IMR-90 (cell line): ENCODE data around the gene RPL36. TPM values are rescaled to one million over a fixed set of nuclear protein-coding genes. Genes with fewer than 3 reads are reported as not detected.

ENCODE experiments used
- ATAC-seq: fragments of 200-7000 bp; cut with Tn5 transposase; 2 replicates; pipeline ENCODE4 v1.9.1; 2020; ENCODE audit warnings: low read depth, mild to moderate bottlenecking, moderate library complexity
- BruUV-seq: library from RNA; stranded (reverse); fragments of 400-500 nt; replicated peaks from 2 replicates; lab custom pipeline; 2021; lab: Mats Ljungman, UMichigan
- CTCF ChIA-PET: fragments of 300-600 bp; formaldehyde crosslinking; extraction: SDS; loops from one replicate; lab custom pipeline; 2021; ENCODE audit warnings: antibody characterized with exemption; lab: Yijun Ruan, JAX
- POLR2A ChIA-PET: fragments of 300-600 bp; sonication (Branson Sonifier 250); formaldehyde crosslinking; loops from one replicate; lab custom pipeline; 2022; ENCODE audit warnings: antibody characterized with exemption; ENCODE audit not compliant: unreplicated experiment; lab: Charles Lee
- DNase-seq: peaks from one replicate; pipeline ENCODE4 v3.0.0; 2013
- H2AFZ ChIP-seq: replicated peaks from 2 replicates; pipeline ENCODE3; 2013; ENCODE audit warnings: low read length, mild to moderate bottlenecking; ENCODE audit not compliant: poor library complexity
- H2AK5ac ChIP-seq: 2 replicates; pipeline ENCODE4 v1.6.1; 2013; ENCODE audit warnings: low read depth, low read length, inconsistent platforms
- H2AK9ac ChIP-seq: replicated peaks from 2 replicates; pipeline ENCODE3; 2013; ENCODE audit warnings: mild to moderate bottlenecking, low read depth, low read length, moderate library complexity; ENCODE audit not compliant: poor library complexity
- H2BK120ac ChIP-seq: 2 replicates; pipeline ENCODE4 v1.6.1; 2013; ENCODE audit warnings: low read depth, low read length, inconsistent platforms
- H2BK15ac ChIP-seq: 3 replicates; pipeline ENCODE4 v1.6.1; 2013; ENCODE audit warnings: low read depth, low read length, inconsistent platforms
- H2BK20ac ChIP-seq: 2 replicates; pipeline ENCODE4 v1.6.1; 2013; ENCODE audit warnings: low read depth, mild to moderate bottlenecking, inconsistent platforms, low read length, moderate library complexity
- H2BK5ac ChIP-seq: 2 replicates; pipeline ENCODE4 v1.6.1; 2013; ENCODE audit warnings: mild to moderate bottlenecking, low read depth, low read length, inconsistent platforms; ENCODE audit not compliant: poor library complexity, severe bottlenecking
- H3K14ac ChIP-seq: replicated peaks from 2 replicates; pipeline ENCODE4 v1.6.1; 2013; ENCODE audit warnings: low read depth, low read length, inconsistent platforms
- H3K18ac ChIP-seq: 2 replicates; pipeline ENCODE4 v1.6.1; 2013; ENCODE audit warnings: low read depth, low read length, control low read depth
- H3K23ac ChIP-seq: 2 replicates; pipeline ENCODE4 v1.6.1; 2013; ENCODE audit warnings: low read depth, low read length, inconsistent platforms
- H3K27ac ChIP-seq: 2 replicates; pipeline ENCODE4 v1.5.1; 2013; ENCODE audit warnings: mild to moderate bottlenecking, control low read depth, low read length; ENCODE audit not compliant: insufficient read depth
- H3K27me3 ChIP-seq: 2 replicates; pipeline ENCODE4 v1.6.1; 2013; ENCODE audit warnings: low read length; ENCODE audit not compliant: control insufficient read depth, insufficient read depth
- H3K36me3 ChIP-seq: 2 replicates; pipeline ENCODE4 v1.6.1; 2013; ENCODE audit warnings: low read length, mixed read lengths; ENCODE audit not compliant: control insufficient read depth, insufficient read depth
- H3K4ac ChIP-seq: 2 replicates; pipeline ENCODE4 v1.6.1; 2013; ENCODE audit warnings: low read depth, low read length, inconsistent platforms
- H3K4me1 ChIP-seq: 2 replicates; pipeline ENCODE4 v1.6.1; 2013; ENCODE audit warnings: low read length, mixed read lengths; ENCODE audit not compliant: control insufficient read depth, insufficient read depth
- H3K4me2 ChIP-seq: 2 replicates; pipeline ENCODE4 v1.6.1; 2013; ENCODE audit warnings: low read depth, mild to moderate bottlenecking, control low read depth, low read length, moderate library complexity
- H3K4me3 ChIP-seq: 2 replicates; pipeline ENCODE4 v1.5.1; 2013; ENCODE audit warnings: low read depth, mild to moderate bottlenecking, control low read depth, low read length, moderate library complexity; ENCODE audit not compliant: insufficient read depth
- H3K56ac ChIP-seq: 2 replicates; pipeline ENCODE4 v1.6.1; 2013; ENCODE audit warnings: low read length, inconsistent platforms; ENCODE audit not compliant: insufficient read depth; ENCODE audit errors: extremely low read depth
- H3K79me1 ChIP-seq, 2 experiments: 2 replicates each; pipeline ENCODE4 v1.6.1; 2013; ENCODE audit warnings: low read length in 2 of 2, inconsistent platforms in 1 of 2, low read depth in 1 of 2
- H3K9ac ChIP-seq: 2 replicates; pipeline ENCODE4 v1.6.1; 2013; ENCODE audit warnings: low read depth, low read length, control low read depth
- H3K9me1 ChIP-seq: 2 replicates; pipeline ENCODE4 v1.6.1; 2013; ENCODE audit warnings: low read length, inconsistent platforms; ENCODE audit not compliant: insufficient read depth
- H3K9me3 ChIP-seq: 2 replicates; pipeline ENCODE4 v1.6.1; 2013; ENCODE audit warnings: low read length; ENCODE audit not compliant: control insufficient read depth, insufficient read depth
- H4K20me1 ChIP-seq: 2 replicates; pipeline ENCODE4 v1.6.1; 2013; ENCODE audit warnings: low read length, inconsistent platforms; ENCODE audit not compliant: insufficient read depth
- H4K5ac ChIP-seq: 2 replicates; pipeline ENCODE4 v1.6.1; 2013; ENCODE audit warnings: mild to moderate bottlenecking, low read depth, low read length, control low read depth
- H4K8ac ChIP-seq, 2 experiments: 2 replicates each; pipeline ENCODE4 v1.6.1; 2013; ENCODE audit warnings: low read depth in 2 of 2, low read length in 2 of 2, control low read depth in 1 of 2, inconsistent platforms in 1 of 2
- H4K91ac ChIP-seq: 2 replicates; pipeline ENCODE4 v1.6.1; 2013; ENCODE audit warnings: low read depth, low read length, inconsistent platforms; ENCODE audit not compliant: insufficient read depth
- CEBPB ChIP-seq: IDR thresholded peaks from 2 replicates; pipeline ENCODE4 v1.6.1; 2012; ENCODE audit warnings: low read depth, low read length, improper control_type of control experiment
- FOS ChIP-seq: fragments of 150-350 bp; IDR thresholded peaks from 2 replicates; pipeline ENCODE4 v1.6.1; 2016; ENCODE audit warnings: low read depth, low read length
- MAFK ChIP-seq: IDR thresholded peaks from 2 replicates; pipeline ENCODE4 v1.6.1; 2012; ENCODE audit warnings: low read depth, low read length, improper control_type of control experiment
- MAZ ChIP-seq: IDR thresholded peaks from 2 replicates; pipeline ENCODE4 v1.6.1; 2012; ENCODE audit warnings: low read depth, mild to moderate bottlenecking, low read length, improper control_type of control experiment, moderate library complexity, borderline replicate concordance
- NFE2L2 ChIP-seq: fragments of 150-350 bp; IDR thresholded peaks from 2 replicates; pipeline ENCODE4 v1.6.1; 2016; ENCODE audit warnings: low read depth, mild to moderate bottlenecking, low read length
- POLR2A ChIP-seq: IDR thresholded peaks from 2 replicates; pipeline ENCODE4 v1.6.1; 2012; ENCODE audit warnings: mild to moderate bottlenecking, low read depth, low read length
- USF2 ChIP-seq: fragments of 150-350 bp; IDR thresholded peaks from 2 replicates; pipeline ENCODE4 v1.6.1; 2017; ENCODE audit warnings: mild to moderate bottlenecking, antibody characterized with exemption, low read length, low read depth
- WGBS, 2 experiments: methylation state at CpG; one replicate each; pipeline versions ENCODE4 v1.1.5 to v1.1.7; 2013; ENCODE audit warnings: missing lambda C conversion rate in 2 of 2; ENCODE audit not compliant: insufficient read length in 1 of 2; ENCODE audit errors: extremely low coverage in 2 of 2; 5-methylcytosine and 5-hydroxymethylcytosine counted together
- dilution Hi-C: fragments of 300-500 bp; cut with HindIII; formaldehyde crosslinking; loops from one replicate; pipeline ENCODE4 v1.14.3; 2018; ENCODE audit warnings: low sequenced_read_pairs; ENCODE audit not compliant: unreplicated experiment
- in situ Hi-C: fragments of 300-500 bp; cut with MboI; formaldehyde crosslinking; loops from 3 replicates; pipeline ENCODE4 v1.14.3; 2019; ENCODE audit warnings: low sequenced_read_pairs, inconsistent platforms, mixed read lengths
- intact Hi-C: fragments of 100-400 bp; cut with micrococcal nuclease; formaldehyde crosslinking; loops from 2 replicates; pipeline ENCODE4 v1.10.0; 2022
- polyA plus RNA-seq, 3 experiments: library from polyadenylated mRNA; depleted of rRNA; stranded (reverse); fragments of >200 nt; gene quantifications; 2 replicates each; pipeline ENCODE4 v1.2.3, GENCODE V29; 2012; ENCODE audit warnings: low replicate concordance in 1 of 3
- total RNA-seq: library from RNA; depleted of rRNA; stranded (reverse); fragments of >200 nt; gene quantifications from 2 replicates; pipeline ENCODE4 v1.2.3, GENCODE V29; 2012

RPL36 gene
- total and polyA plus RNA-seq, 2 of the 4 experiments (the other 2 are of a cell fraction) = 232 to 757 TPM

- no peaks in the 10 kb centered on the region for H3K4me1 ChIP-seq
- H3K4me3 ChIP-seq = no peak overlapping the region
- H2AK9ac ChIP-seq = no peak overlapping the region
- no peak overlapping the region for H2BK15ac ChIP-seq
- no peak overlapping the region for H4K8ac ChIP-seq
- H3K14ac ChIP-seq = no peak overlapping the region
- H3K36me3 ChIP-seq = peaks cover 66% of the 10 kb centered on the region
- peaks cover 6% of the 10 kb centered on the region; the same call in 1 of the 2 replicates for H3K9me1 ChIP-seq
- CTCF ChIA-PET = no interaction called here
- WGBS, 2 experiments = 91% methylated on average over 10 of the region's 22 CpGs; no CpG with 5 or more reads in 1 of the 2 experiments
- in situ Hi-C loops = no loop called here
- no peak for DNase-seq
- H2AFZ ChIP-seq = no peak overlapping the region
- TF ChIP-seq FOS (no peak), USF2 (no peak), NFE2L2 (no peak), CEBPB (no peak), MAZ (no peak), POLR2A (no peak), MAFK (no peak)
- no TSS peak for BruUV-seq
- no peak overlapping the region for H2BK120ac ChIP-seq
- peaks cover 35% of the 10 kb centered on the region for H4K20me1 ChIP-seq
- H4K5ac ChIP-seq = no peak overlapping the region
- no peak overlapping the region for H4K91ac ChIP-seq
- no peak overlapping the region for H3K4me2 ChIP-seq
- POLR2A ChIA-PET = no interaction called here
- ATAC-seq = no peak
- intact Hi-C loops = loop anchor here (5.0 kb wide), 1 partner anchor 46 kb away; the partner anchor contains the start of genes SAFB and SAFB2
- dilution Hi-C loops = no loop called here
- no peak overlapping the region for H2BK5ac ChIP-seq
- no peak overlapping the region for H3K18ac ChIP-seq
- H3K23ac ChIP-seq = no peak overlapping the region
- H3K9ac ChIP-seq = no peak overlapping the region
- H3K27me3 ChIP-seq = no peaks in the 10 kb centered on the region
- no peak overlapping the region for H2BK20ac ChIP-seq
- H3K4ac ChIP-seq = no peak overlapping the region
- H3K9me3 ChIP-seq = no peaks in the 10 kb centered on the region
- H3K79me1 ChIP-seq = peaks cover 3 to 55% of the 10 kb centered on the region in 2 experiments; a peak in 2 of 4 replicates
- no peak overlapping the region for H3K56ac ChIP-seq
- H3K27ac ChIP-seq = no peak overlapping the region
- no peak overlapping the region for H2AK5ac ChIP-seq
These were observed 22.3 kb upstream of the RPL36 start for GRCh38 chr19:5667751-5668271.
